GM12875 (cell line): ENCODE measurements around the gene C1QTNF3.

Experiments
- H3K4me3 ChIP-seq: one replicate; pipeline ENCODE4 v1.5.1; 2011; ENCODE audit warnings: low read depth, low read length, control low read depth
- CTCF ChIP-seq: IDR thresholded peaks from 2 replicates; pipeline ENCODE4 v1.5.1; 2011; ENCODE audit warnings: low read depth, mild to moderate bottlenecking, control low read depth, inconsistent platforms, low read length, moderate library complexity, borderline replicate concordance; ENCODE audit not compliant: insufficient read depth

Gene C1QTNF3

DNA sequence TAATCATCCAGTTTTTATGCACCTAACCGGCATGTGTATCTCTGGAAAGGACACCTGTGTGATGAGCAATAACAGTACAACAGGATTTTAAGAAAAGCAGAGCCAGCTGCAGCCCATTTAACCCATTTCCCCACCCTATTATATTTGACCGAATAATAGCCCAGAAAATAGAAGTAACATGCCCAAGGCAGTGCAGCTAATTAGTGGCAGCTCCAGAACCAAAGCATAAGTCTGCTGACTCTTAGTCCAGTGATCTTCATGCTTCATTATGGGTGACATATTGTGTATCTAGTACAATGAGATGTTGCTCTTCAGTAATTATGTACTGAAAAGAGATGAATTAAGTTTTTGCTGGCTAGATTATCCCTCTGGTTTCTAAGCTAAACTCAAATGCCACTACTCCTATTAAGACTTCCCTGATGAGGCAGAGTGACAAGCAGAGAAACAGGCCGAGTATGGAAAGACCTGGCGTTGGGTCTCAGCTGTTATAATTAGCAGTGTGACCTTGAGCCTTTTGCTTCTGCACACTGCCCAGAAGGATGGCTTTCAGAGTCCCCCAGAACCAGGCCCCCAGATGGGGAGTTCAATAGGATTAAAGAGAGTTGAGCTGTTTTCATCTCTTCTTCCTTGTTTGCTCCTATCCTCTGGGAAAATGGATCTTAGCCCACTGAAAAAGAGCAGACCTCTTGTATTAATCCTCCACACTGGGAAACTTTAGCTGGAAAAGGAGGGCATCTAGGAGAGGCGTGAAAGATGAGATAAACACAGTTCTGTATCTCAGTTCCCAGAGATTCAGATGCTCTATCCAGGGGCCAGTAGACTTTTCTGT lies 10.8 kb upstream of the C1QTNF3 start:
- TF ChIP-seq CTCF = no peak
- H3K4me3 ChIP-seq = no peak overlapping the region

GRCh38 chr5:34053133-34053532 lies 10.1 kb upstream of the C1QTNF3 start:
- H3K4me3 ChIP-seq = no peak overlapping the region
- no peak for TF ChIP-seq CTCF

GRCh38 chr5:34051374-34051980 lies 8.5 kb upstream of the C1QTNF3 start:
- no peak overlapping the region for H3K4me3 ChIP-seq
- TF ChIP-seq CTCF = no peak

DNA sequence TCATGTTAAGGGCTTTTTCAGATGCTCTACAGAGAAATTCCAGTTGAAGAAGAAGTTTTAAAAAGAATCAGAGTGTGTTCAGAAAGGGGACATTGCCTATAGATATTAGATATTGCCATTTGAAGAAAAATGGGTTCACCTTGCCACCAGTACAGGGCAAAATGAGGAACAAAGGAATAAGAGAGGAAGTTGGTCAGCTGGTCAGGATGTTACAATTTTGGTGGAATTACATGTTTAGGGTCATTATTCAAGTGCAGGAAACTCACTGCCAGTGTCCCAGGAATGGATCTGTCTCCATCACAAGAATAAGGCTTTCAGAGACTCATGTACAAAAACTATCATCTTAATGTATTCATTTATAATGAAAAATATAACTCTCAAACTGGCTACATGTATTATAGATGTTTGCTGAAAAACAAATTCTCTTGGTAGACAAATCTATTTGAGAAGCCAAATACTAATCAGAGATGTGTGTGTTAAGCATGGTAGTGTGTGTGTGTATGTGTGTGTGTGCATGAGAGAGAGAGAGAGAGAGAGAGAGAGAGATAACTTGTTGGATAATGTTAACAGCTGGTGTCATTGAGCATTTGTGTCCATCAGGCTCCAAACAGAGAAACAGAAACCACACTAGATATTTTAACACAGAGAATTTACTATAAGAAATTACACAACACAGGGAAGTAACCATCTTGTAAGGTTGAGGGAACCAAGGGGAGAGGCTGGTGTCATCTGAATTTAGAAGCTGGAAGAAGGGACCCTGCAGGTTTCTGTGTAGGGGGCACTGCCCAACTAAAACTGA lies 5.0 kb upstream of the C1QTNF3 start:
- H3K4me3 ChIP-seq = no peak overlapping the region
- TF ChIP-seq CTCF = no peak

DNA sequence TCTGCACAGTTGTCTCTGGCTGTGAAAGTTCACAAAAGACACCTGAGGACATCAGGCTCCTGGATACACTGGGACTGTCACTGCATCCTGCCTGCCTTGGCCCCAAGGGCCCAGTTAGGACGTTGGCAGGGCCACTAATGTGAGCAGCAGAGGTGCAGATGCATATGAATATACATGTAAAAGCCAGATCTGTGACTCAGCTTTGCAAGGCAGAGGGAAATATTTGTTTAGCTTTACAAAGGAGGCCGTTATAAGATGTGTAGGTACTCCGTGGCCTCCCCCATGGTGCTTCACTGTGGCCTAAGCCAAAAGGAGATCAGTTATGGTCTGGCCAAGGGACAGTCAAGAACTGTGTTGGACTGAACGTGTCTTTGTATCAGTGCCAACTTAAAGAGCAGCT lies 4.1 kb upstream of the C1QTNF3 start:
- no peak for TF ChIP-seq CTCF
- H3K4me3 ChIP-seq = no peak overlapping the region

GRCh38 chr5:34045996-34046395 lies 3.0 kb upstream of the C1QTNF3 start:
- no peak overlapping the region for H3K4me3 ChIP-seq
- TF ChIP-seq CTCF = no peak

- no peak for TF ChIP-seq CTCF
- H3K4me3 ChIP-seq = no peak overlapping the region
Measured at GRCh38 chr5:34045023-34045422, 2.0 kb upstream of the C1QTNF3 start.
